Upper lobe of left lung (tissue), 6 donors: ENCODE measurements around the gene CEP128. TPM values are rescaled to one million over a fixed set of nuclear protein-coding genes. Genes with fewer than 3 reads are reported as not detected.

ENCODE experiments used
- ATAC-seq, 2 donors: fragments of 200-7000 bp; cut with Tn5 transposase; one replicate each; pipeline ENCODE4 v1.9.1; 2022; ENCODE audit warnings: mild to moderate bottlenecking in 2 of 2, moderate library complexity in 2 of 2; ENCODE audit not compliant: low FRiP score in 2 of 2
- DNase-seq, 2 donors: peaks; one replicate each; pipeline ENCODE4 v3.0.0-alpha.2; 2019 to 2020
- H3K27ac ChIP-seq, 4 donors: fragments of 200-600 bp; sonication (generic); one replicate each; pipeline ENCODE4 v1.5.1; 2016 to 2019
- H3K27me3 ChIP-seq, 4 donors: fragments of 200-600 bp; sonication (generic); one replicate each; pipeline ENCODE4 v1.5.1; 2017 to 2019
- H3K36me3 ChIP-seq, 4 donors: fragments of 200-600 bp; sonication (generic); one replicate each; pipeline ENCODE4 v1.5.1; 2016 to 2019
- H3K4me1 ChIP-seq, 4 donors: fragments of 200-600 bp; sonication (generic); one replicate each; pipeline ENCODE4 v1.5.1; 2018 to 2019
- H3K4me3 ChIP-seq, 4 donors: fragments of 200-600 bp; sonication (generic); one replicate each; pipeline ENCODE4 v1.5.1; 2017 to 2019; ENCODE audit warnings: mild to moderate bottlenecking in 2 of 4, moderate library complexity in 1 of 4
- H3K9me3 ChIP-seq, 4 donors: fragments of 200-600 bp; sonication (generic); one replicate each; pipeline ENCODE4 v1.5.1; 2018 to 2019
- EP300 ChIP-seq, 4 donors: sonication (generic); formaldehyde crosslinking; IDR thresholded peaks; one replicate each; pipeline ENCODE4 v1.5.1; 2017; ENCODE audit warnings: antibody characterized with exemption in 4 of 4, control low read depth in 2 of 4
- POLR2A ChIP-seq, 4 donors: fragments of 450-650 bp; IDR thresholded peaks; one replicate each; pipeline ENCODE4 v1.5.1; 2016 to 2017; ENCODE audit warnings: antibody characterized with exemption in 4 of 4, mild to moderate bottlenecking in 2 of 4
- POLR2AphosphoS5 ChIP-seq, 2 donors: sonication (generic); formaldehyde crosslinking; IDR thresholded peaks; one replicate each; pipeline ENCODE4 v1.5.1; 2017; ENCODE audit warnings: antibody characterized with exemption in 2 of 2
- WGBS, 2 donors: methylation state at CpG; one replicate each; pipeline ENCODE4 v1.1.5; 2017 to 2018; 5-methylcytosine and 5-hydroxymethylcytosine counted together
- total RNA-seq, 6 donors: library from RNA; depleted of rRNA in 4 of 6; stranded (reverse); fragments of >200 nt in 4 of 6; gene quantifications; one replicate each; pipeline versions ENCODE4 v1.1.0 to v1.2.1, GENCODE V29; 2016 to 2021
- TF ChIP-seq, protein P1 (sequence below), 6 experiments: fragments of 450-650 bp in 4 of 6; fragments of 200-600 bp in 2 of 6; sonication (generic) in 2 of 6; IDR thresholded peaks; one replicate each; pipeline ENCODE4 v1.5.1; 2016 to 2019; ENCODE audit warnings: antibody characterized with exemption in 6 of 6
- donor health status: DM: no; HTN: no; CAD: no; lungs with moderate emphysema.
- donor health status: DM: no; HTN: yes; CAD: no; lungs with severe emphysema.

CEP128 gene
- total RNA-seq, 6 donors from 2014 or later, result 5.7 to 31.7 (median 7.5) TPM

- Histone ChIP-seq H3K9me3 (no peaks in the 10 kb centered on the region), H3K4me3 (no peak overlapping the region), H3K27me3 (no peaks in the 10 kb centered on the region), H3K4me1 (no peaks in the 10 kb centered on the region), H3K27ac (no peak overlapping the region), H3K36me3 (no peaks in the 10 kb centered on the region)
- WGBS, 2 donors, result 88 to 90% methylated on average over 7 of the region's 7 CpGs
- no peak for TF ChIP-seq POLR2A (IDR thresholded peaks at IDR 0.05)
- TF ChIP-seq EP300 (IDR thresholded peaks at IDR 0.05), result no peak
- TF ChIP-seq POLR2AphosphoS5 (IDR thresholded peaks at IDR 0.05), result no peak
- TF ChIP-seq, protein P1, sequence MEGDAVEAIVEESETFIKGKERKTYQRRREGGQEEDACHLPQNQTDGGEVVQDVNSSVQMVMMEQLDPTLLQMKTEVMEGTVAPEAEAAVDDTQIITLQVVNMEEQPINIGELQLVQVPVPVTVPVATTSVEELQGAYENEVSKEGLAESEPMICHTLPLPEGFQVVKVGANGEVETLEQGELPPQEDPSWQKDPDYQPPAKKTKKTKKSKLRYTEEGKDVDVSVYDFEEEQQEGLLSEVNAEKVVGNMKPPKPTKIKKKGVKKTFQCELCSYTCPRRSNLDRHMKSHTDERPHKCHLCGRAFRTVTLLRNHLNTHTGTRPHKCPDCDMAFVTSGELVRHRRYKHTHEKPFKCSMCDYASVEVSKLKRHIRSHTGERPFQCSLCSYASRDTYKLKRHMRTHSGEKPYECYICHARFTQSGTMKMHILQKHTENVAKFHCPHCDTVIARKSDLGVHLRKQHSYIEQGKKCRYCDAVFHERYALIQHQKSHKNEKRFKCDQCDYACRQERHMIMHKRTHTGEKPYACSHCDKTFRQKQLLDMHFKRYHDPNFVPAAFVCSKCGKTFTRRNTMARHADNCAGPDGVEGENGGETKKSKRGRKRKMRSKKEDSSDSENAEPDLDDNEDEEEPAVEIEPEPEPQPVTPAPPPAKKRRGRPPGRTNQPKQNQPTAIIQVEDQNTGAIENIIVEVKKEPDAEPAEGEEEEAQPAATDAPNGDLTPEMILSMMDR (IDR thresholded peaks at IDR 0.05), result no peak
- no peak for DNase-seq
- no peak for ATAC-seq
These were observed 40.1 kb upstream of the CEP128 start for GRCh38 chr14:80981673-80982072.

- ATAC-seq, result no peak
- no peak for DNase-seq
- H3K27ac ChIP-seq, result no peak overlapping the region
- no peaks in the 10 kb centered on the region for H3K4me1 ChIP-seq
- H3K9me3 ChIP-seq, result no peaks in the 10 kb centered on the region
- H3K27me3 ChIP-seq, result no peaks in the 10 kb centered on the region
- 71 to 74% methylated on average over 3 of the region's 3 CpGs for WGBS, 2 donors
- TF ChIP-seq POLR2A (IDR thresholded peaks at IDR 0.05) (no peak), EP300 (IDR thresholded peaks at IDR 0.05) (no peak), POLR2AphosphoS5 (IDR thresholded peaks at IDR 0.05) (no peak)
- TF ChIP-seq, protein P1 (IDR thresholded peaks at IDR 0.05), result no peak
- H3K4me3 ChIP-seq, result no peak overlapping the region
- H3K36me3 ChIP-seq, result no peaks in the 10 kb centered on the region
These were observed 39.6 kb upstream of the CEP128 start for GRCh38 chr14:80981156-80981555.

DNA sequence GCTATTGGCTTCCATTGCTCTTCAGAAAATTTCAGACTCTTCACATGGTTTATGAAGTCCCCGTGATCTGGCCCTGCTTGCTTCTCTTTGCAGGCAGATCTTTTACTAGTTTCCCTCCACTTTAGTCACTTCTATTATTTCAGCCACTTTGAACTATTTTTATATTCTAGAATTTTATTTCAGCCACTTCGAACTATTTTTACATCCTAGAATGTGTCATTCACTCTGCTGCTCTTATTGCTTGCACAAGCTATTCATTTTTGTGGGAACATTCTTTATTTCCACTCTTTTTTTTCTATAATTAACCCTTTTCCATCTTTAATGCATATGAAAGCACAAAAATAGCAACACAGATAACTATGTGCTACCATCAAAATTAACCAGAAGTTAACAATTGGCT is 38.4 kb upstream of the CEP128 start:
- ATAC-seq (no peak), DNase-seq (no peak)
- TF ChIP-seq POLR2AphosphoS5 (IDR thresholded peaks at IDR 0.05) (no peak), POLR2A (IDR thresholded peaks at IDR 0.05) (no peak), EP300 (IDR thresholded peaks at IDR 0.05) (no peak)
- TF ChIP-seq, protein P1 (IDR thresholded peaks at IDR 0.05), result no peak
- WGBS, 2 donors, result 72 to 76% methylated on average over 2 of the region's 2 CpGs
- Histone ChIP-seq H3K4me3 (no peak overlapping the region), H3K36me3 (no peaks in the 10 kb centered on the region), H3K4me1 (no peaks in the 10 kb centered on the region), H3K27ac (no peak overlapping the region), H3K9me3 (no peaks in the 10 kb centered on the region), H3K27me3 (no peaks in the 10 kb centered on the region)

DNA sequence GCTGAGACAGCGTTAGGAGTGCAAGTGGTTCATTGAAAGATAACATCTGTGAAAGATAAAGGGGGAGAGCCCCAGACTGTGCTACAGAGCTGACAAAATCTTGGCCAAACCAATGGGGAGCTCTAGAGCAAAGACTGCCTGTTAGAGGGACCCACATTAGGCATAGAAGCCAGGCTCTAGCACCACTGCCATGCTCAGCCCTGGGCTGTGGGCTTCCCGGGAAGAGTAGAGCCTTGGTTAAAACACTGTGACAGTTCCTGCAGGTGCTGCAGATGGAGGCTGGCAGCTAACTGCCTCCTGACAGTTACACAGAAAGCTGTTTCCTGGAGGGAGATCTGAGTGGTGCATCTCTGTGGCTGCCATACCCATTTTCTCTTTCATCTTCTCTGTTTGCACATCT is 36.9 kb upstream of the CEP128 start:
- H3K4me3 ChIP-seq, result no peak overlapping the region
- TF ChIP-seq EP300 (IDR thresholded peaks at IDR 0.05), result no peak
- no peak for TF ChIP-seq POLR2AphosphoS5 (IDR thresholded peaks at IDR 0.05)
- TF ChIP-seq POLR2A (IDR thresholded peaks at IDR 0.05), result no peak
- TF ChIP-seq, protein P1 (IDR thresholded peaks at IDR 0.05), result no peak
- no peaks in the 10 kb centered on the region for H3K36me3 ChIP-seq
- no peak overlapping the region for H3K27ac ChIP-seq
- no peaks in the 10 kb centered on the region for H3K9me3 ChIP-seq
- no peaks in the 10 kb centered on the region for H3K27me3 ChIP-seq
- ATAC-seq (no peak), DNase-seq (no peak)
- WGBS, 2 donors, result 49 to 53% methylated on average over 2 of the region's 2 CpGs
- no peaks in the 10 kb centered on the region for H3K4me1 ChIP-seq

GRCh38 chr14:80977221-80977620 is 35.7 kb upstream of the CEP128 start:
- H3K4me3 ChIP-seq, result no peak overlapping the region
- no peaks in the 10 kb centered on the region for H3K9me3 ChIP-seq
- no peaks in the 10 kb centered on the region for H3K27me3 ChIP-seq
- no peaks in the 10 kb centered on the region for H3K36me3 ChIP-seq
- ATAC-seq (no peak), DNase-seq (no peak)
- no peak for TF ChIP-seq POLR2A (IDR thresholded peaks at IDR 0.05)
- TF ChIP-seq POLR2AphosphoS5 (IDR thresholded peaks at IDR 0.05), result no peak
- H3K4me1 ChIP-seq, result no peaks in the 10 kb centered on the region
- H3K27ac ChIP-seq, result no peak overlapping the region
